Activated CD8-positive, alpha-beta T cell treated with anti-CD3 and anti-CD28 coated beads for 36 hours (primary cell): ENCODE data around the gene ARL6IP4. TPM values are rescaled to one million over a fixed set of nuclear protein-coding genes. Genes with fewer than 3 reads are reported as not detected.

Experiments
- ATAC-seq: fragments of 200-7000 bp; cut with Tn5 transposase; one replicate; pipeline ENCODE4 v1.10.0; 2021; ENCODE audit warnings: mild to moderate bottlenecking, moderate library complexity
- CTCF ChIA-PET: fragments of 350-600 bp; sonication (Branson Sonifier 250); formaldehyde crosslinking; loops from one replicate; lab custom pipeline; 2021; ENCODE audit warnings: antibody characterized with exemption; lab: Charles Lee
- POLR2A ChIA-PET: fragments of 350-600 bp; sonication (Branson Sonifier 250); formaldehyde crosslinking; loops from one replicate; lab custom pipeline; 2021; ENCODE audit warnings: antibody characterized with exemption; lab: Charles Lee
- DNase-seq: peaks from one replicate; pipeline ENCODE4 v3.0.0-alpha.2; 2020
- H3K27ac Mint-ChIP-seq: one replicate; pipeline ENCODE4 v1.8.0; 2021; ENCODE audit warnings: mild to moderate bottlenecking, mixed read lengths
- H3K27me3 Mint-ChIP-seq: one replicate; pipeline ENCODE4 v1.8.0; 2021; ENCODE audit warnings: mixed read lengths
- H3K36me3 Mint-ChIP-seq: one replicate; pipeline ENCODE4 v1.8.0; 2021; ENCODE audit warnings: low read depth, mixed read lengths
- H3K4me1 Mint-ChIP-seq: one replicate; pipeline ENCODE4 v1.8.0; 2021; ENCODE audit warnings: low read depth, mixed read lengths
- H3K4me3 Mint-ChIP-seq: one replicate; pipeline ENCODE4 v1.8.0; 2021; ENCODE audit warnings: mild to moderate bottlenecking, moderate library complexity, mixed read lengths
- H3K9me3 Mint-ChIP-seq: one replicate; pipeline ENCODE4 v1.8.0; 2021; ENCODE audit warnings: mixed read lengths
- intact Hi-C: fragments of 100-400 bp; cut with micrococcal nuclease; formaldehyde crosslinking; loops from one replicate; pipeline ENCODE4 v1.10.0; 2022
- total RNA-seq, 2 experiments: library from RNA; stranded (reverse); gene quantifications; one replicate each; pipeline ENCODE4 v1.2.3, GENCODE V29; 2021
- TF ChIP-seq, protein P1 (sequence below): fragments of 200-600 bp; IDR thresholded peaks from one replicate; pipeline ENCODE4 v1.8.0; 2022; ENCODE audit warnings: antibody characterized with exemption, mild to moderate bottlenecking

Gene ARL6IP4
- total RNA-seq, 2 experiments from 2014 or later = 174 to 180 TPM

DNA sequence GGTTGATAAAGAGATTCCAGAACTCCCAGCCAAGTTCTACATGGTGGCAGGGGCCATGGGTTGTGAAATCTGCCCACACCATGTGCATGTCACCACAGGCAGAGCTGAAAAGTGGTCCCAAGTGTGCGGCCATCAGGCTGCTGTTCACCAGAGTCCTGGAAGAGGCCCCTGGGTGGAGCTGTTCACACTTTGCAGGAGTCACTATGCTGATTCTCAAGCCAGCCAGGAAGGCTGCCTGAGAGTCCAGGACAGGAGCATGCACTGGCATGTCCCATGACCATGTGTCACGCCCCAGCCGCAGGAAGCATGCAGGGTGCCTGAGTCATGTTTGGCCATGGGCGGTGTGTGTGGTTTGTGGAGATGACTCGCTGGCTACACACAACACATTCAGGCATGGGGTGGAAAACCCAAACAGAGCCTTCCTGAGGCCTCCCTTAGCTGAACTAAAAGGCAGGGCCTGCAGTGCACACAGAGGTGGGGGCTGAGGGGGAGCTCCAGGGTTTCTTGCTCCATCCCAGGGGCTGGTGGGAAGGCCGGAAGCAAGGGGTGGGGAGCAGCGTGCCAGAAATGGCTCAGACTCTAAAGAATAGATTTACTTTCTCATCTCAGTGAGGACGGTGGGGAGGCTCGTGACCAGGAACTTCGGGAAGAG is 33.7 kb upstream of the ARL6IP4 start:
- ChIA-PET POLR2A (interaction anchor here (0.5 to 2.1 kb wide), 7 partner anchors 48 to 85 kb away, joined by 3 to 7 read pairs (median 4); no protein-coding TSS in a partner anchor), CTCF (interaction anchor here (0.6 to 7.8 kb wide), 11 partner anchors 12 to 171 kb away, joined by 3 to 87 read pairs (median 3); partner anchors contain the start of gene ABCB9)
- intact Hi-C loops = no loop called here
- peak; percentile 93 for ATAC-seq
- DNase-seq = peak; percentile 96
- Mint-ChIP-seq H3K9me3 (no peaks in the 10 kb centered on the region), H3K27me3 (peaks cover 2% of the 10 kb centered on the region), H3K36me3 (no peaks in the 10 kb centered on the region), H3K4me1 (peaks cover 26% of the 10 kb centered on the region), H3K4me3 (no peak overlapping the region), H3K27ac (peak overlapping the region; percentile 75)
- TF ChIP-seq, protein P1, sequence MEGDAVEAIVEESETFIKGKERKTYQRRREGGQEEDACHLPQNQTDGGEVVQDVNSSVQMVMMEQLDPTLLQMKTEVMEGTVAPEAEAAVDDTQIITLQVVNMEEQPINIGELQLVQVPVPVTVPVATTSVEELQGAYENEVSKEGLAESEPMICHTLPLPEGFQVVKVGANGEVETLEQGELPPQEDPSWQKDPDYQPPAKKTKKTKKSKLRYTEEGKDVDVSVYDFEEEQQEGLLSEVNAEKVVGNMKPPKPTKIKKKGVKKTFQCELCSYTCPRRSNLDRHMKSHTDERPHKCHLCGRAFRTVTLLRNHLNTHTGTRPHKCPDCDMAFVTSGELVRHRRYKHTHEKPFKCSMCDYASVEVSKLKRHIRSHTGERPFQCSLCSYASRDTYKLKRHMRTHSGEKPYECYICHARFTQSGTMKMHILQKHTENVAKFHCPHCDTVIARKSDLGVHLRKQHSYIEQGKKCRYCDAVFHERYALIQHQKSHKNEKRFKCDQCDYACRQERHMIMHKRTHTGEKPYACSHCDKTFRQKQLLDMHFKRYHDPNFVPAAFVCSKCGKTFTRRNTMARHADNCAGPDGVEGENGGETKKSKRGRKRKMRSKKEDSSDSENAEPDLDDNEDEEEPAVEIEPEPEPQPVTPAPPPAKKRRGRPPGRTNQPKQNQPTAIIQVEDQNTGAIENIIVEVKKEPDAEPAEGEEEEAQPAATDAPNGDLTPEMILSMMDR = no peak

DNA sequence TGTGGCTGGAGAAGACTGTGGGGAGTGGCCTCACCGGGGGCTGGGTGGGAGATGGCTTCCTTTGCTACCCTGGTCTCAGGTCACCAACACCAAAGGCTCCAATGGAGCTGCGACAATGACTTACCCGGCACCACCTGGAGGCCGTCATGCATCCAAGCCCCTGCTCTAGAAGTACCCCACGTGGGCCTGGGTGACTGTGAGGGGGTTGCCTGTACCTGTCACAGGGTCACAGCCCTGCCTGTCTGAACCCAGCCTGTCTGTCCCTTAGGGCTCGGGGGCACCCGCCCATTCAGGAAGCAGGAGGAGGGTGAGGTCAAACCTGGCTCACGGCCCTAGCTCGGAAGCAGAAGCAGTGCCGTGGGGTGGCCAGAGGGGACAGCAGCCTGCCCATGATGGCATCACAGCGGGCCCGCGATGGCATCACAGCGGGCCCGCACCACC is 33.1 kb upstream of the ARL6IP4 start:
- DNase-seq = peak; percentile 40
- H3K4me3 Mint-ChIP-seq = no peak overlapping the region
- no peaks in the 10 kb centered on the region for H3K36me3 Mint-ChIP-seq
- TF ChIP-seq, protein P1 = no peak
- ChIA-PET POLR2A (interaction anchor here (1.0 to 2.1 kb wide), 4 partner anchors 49 to 86 kb away, joined by 3 to 7 read pairs (median 4); no protein-coding TSS in a partner anchor), CTCF (interaction anchor here (0.6 to 7.8 kb wide), 12 partner anchors 11 to 171 kb away, joined by 3 to 87 read pairs (median 3); partner anchors contain the start of gene ABCB9)
- no peak for ATAC-seq
- intact Hi-C loops = no loop called here
- H3K9me3 Mint-ChIP-seq = no peaks in the 10 kb centered on the region
- peaks cover 2% of the 10 kb centered on the region for H3K27me3 Mint-ChIP-seq
- H3K4me1 Mint-ChIP-seq = peaks cover 30% of the 10 kb centered on the region
- peak overlapping the region; percentile 75 for H3K27ac Mint-ChIP-seq

DNA sequence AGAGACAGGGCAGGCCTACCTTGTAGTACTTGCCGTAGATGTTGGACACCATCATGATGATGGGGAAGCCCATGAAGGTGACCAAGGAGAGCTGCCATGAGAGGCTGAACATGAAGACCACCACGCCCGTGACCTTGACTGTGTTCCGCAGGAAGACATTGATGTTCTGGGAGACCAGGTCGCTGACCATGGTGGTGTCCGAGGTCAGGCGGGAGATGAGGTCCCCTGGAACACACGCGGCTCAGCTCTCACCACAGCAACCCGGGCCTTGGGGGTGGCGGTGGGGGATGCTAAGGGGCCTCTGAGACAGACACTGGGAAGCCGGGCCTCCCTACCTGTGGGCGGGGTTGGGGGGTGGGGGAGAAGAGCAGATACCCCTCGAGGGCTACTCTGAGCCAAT is 31.9 kb upstream of the ARL6IP4 start:
- Mint-ChIP-seq H3K4me3 (no peak overlapping the region), H3K4me1 (peaks cover 27% of the 10 kb centered on the region), H3K27ac (no peak overlapping the region), H3K36me3 (no peaks in the 10 kb centered on the region), H3K27me3 (peaks cover 2% of the 10 kb centered on the region), H3K9me3 (no peaks in the 10 kb centered on the region)
- intact Hi-C loops = no loop called here
- ChIA-PET CTCF (interaction anchor here (1.1 to 7.8 kb wide), 4 partner anchors 68 to 89 kb away, joined by 3 to 87 read pairs (median 4); no protein-coding TSS in a partner anchor), POLR2A (interaction anchor here (0.9 to 1.5 kb wide), 3 partner anchors 84 to 143 kb away, joined by 3 to 4 read pairs (median 3); no protein-coding TSS in a partner anchor)
- TF ChIP-seq, protein P1 = no peak
- DNase-seq (no peak), ATAC-seq (no peak)

DNA sequence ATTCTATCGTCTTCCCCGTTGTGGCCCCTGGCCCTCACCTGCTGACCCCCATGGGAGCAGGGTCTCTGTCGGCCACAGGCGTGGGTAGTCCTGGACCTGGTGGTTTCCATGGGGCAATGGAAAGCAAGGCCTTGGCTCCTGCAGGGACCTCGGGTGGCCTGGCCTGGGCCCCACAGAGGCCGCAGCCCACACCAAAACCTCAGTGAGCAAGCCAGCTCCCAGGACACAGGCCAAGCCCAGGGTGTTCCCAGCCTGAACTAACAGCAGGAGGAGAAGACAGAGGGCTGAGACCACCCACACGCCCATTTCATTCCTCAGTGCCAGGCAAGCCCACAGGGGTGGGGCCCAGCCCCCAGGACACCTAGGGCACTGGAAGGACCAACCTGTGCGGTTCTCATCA is 31.1 kb upstream of the ARL6IP4 start:
- intact Hi-C loops = no loop called here
- no peak for ATAC-seq
- DNase-seq = no peak
- Mint-ChIP-seq H3K4me3 (no peak overlapping the region), H3K36me3 (no peaks in the 10 kb centered on the region), H3K27me3 (peaks cover 2% of the 10 kb centered on the region), H3K27ac (no peak overlapping the region), H3K4me1 (peaks cover 27% of the 10 kb centered on the region), H3K9me3 (no peaks in the 10 kb centered on the region)
- CTCF ChIA-PET = interaction anchor here (0.8 to 7.8 kb wide), 6 partner anchors 58 to 156 kb away, joined by 3 to 87 read pairs (median 3); no protein-coding TSS in a partner anchor
- TF ChIP-seq, protein P1 = no peak
- POLR2A ChIA-PET = interaction anchor here (0.8 to 1.5 kb wide), 4 partner anchors 54 to 144 kb away, joined by 3 to 4 read pairs (median 3); no protein-coding TSS in a partner anchor
